Dendritic cell treated with granulocyte-macrophage colony-stimulating factor and Interleukin-4, amounts not matched to agents 40 ng/mL and 50 ng/mL, for 4 days (primary cell): ENCODE measurements around the gene LRP8.
A peak's percentile ranks its signal among the peaks of the same experiment; 100 is the strongest.

Experiments used
- H3K27ac Mint-ChIP-seq: one replicate; pipeline ENCODE4 v1.8.0; 2022; ENCODE audit warnings: mild to moderate bottlenecking, mixed read lengths
- H3K27me3 Mint-ChIP-seq: one replicate; pipeline ENCODE4 v1.8.0; 2022; ENCODE audit warnings: mild to moderate bottlenecking, mixed read lengths
- H3K36me3 Mint-ChIP-seq: one replicate; pipeline ENCODE4 v1.8.0; 2022; ENCODE audit warnings: low read depth, mixed read lengths
- H3K4me1 Mint-ChIP-seq: one replicate; pipeline ENCODE4 v1.8.0; 2022; ENCODE audit warnings: low read depth, mixed read lengths
- H3K4me3 Mint-ChIP-seq: one replicate; pipeline ENCODE4 v1.8.0; 2022; ENCODE audit warnings: mild to moderate bottlenecking, moderate library complexity, mixed read lengths
- H3K9me3 Mint-ChIP-seq: one replicate; pipeline ENCODE4 v1.8.0; 2022; ENCODE audit warnings: mixed read lengths
- intact Hi-C: fragments of 100-400 bp; cut with micrococcal nuclease; formaldehyde crosslinking; loops from one replicate; pipeline ENCODE4 v1.15.0; 2022

Gene LRP8

GRCh38 chr1:53326598-53327181, 1.2 kb downstream of the LRP8 start:
- Mint-ChIP-seq H3K9me3 (no peaks in the 10 kb centered on the region), H3K27me3 (no peaks in the 10 kb centered on the region), H3K4me3 (peak overlapping the region; percentile 91), H3K27ac (peak overlapping the region; percentile 90), H3K36me3 (peaks cover 42% of the 10 kb centered on the region), H3K4me1 (peaks cover 57% of the 10 kb centered on the region)
- intact Hi-C loops, result loop anchor here (1.0 to 2.0 kb wide), 2 partner anchors 40 to 64 kb away; no protein-coding TSS in a partner anchor

GRCh38 chr1:53326088-53326597, 1.7 kb downstream of the LRP8 start:
- Mint-ChIP-seq H3K9me3 (no peaks in the 10 kb centered on the region), H3K4me1 (peaks cover 57% of the 10 kb centered on the region), H3K4me3 (peak overlapping the region; percentile 91), H3K36me3 (peaks cover 48% of the 10 kb centered on the region), H3K27me3 (no peaks in the 10 kb centered on the region), H3K27ac (peak overlapping the region; percentile 90)
- intact Hi-C loops, result loop anchor here (1.0 to 2.0 kb wide), 2 partner anchors 40 to 65 kb away; no protein-coding TSS in a partner anchor

GRCh38 chr1:53325326-53326087, 2.4 kb downstream of the LRP8 start:
- peak overlapping the region; percentile 90 for H3K27ac Mint-ChIP-seq
- H3K4me1 Mint-ChIP-seq, result peaks cover 51% of the 10 kb centered on the region
- intact Hi-C loops, result loop anchor here (1.0 to 2.0 kb wide), 2 partner anchors 41 to 65 kb away; no protein-coding TSS in a partner anchor
- H3K27me3 Mint-ChIP-seq, result no peaks in the 10 kb centered on the region
- no peaks in the 10 kb centered on the region for H3K9me3 Mint-ChIP-seq
- peak overlapping the region; percentile 91 for H3K4me3 Mint-ChIP-seq
- H3K36me3 Mint-ChIP-seq, result peaks cover 54% of the 10 kb centered on the region

GRCh38 chr1:53324728-53325297, 3.1 kb downstream of the LRP8 start:
- peak overlapping the region; percentile 28 for H3K27ac Mint-ChIP-seq
- peaks cover 44% of the 10 kb centered on the region for H3K4me1 Mint-ChIP-seq
- H3K9me3 Mint-ChIP-seq, result no peaks in the 10 kb centered on the region
- intact Hi-C loops, result no loop called here
- peaks cover 61% of the 10 kb centered on the region for H3K36me3 Mint-ChIP-seq
- H3K4me3 Mint-ChIP-seq, result no peak overlapping the region
- no peaks in the 10 kb centered on the region for H3K27me3 Mint-ChIP-seq

- H3K4me1 Mint-ChIP-seq, result peaks cover 39% of the 10 kb centered on the region
- peaks cover 66% of the 10 kb centered on the region for H3K36me3 Mint-ChIP-seq
- no peak overlapping the region for H3K4me3 Mint-ChIP-seq
- H3K9me3 Mint-ChIP-seq, result no peaks in the 10 kb centered on the region
- no peaks in the 10 kb centered on the region for H3K27me3 Mint-ChIP-seq
- intact Hi-C loops, result no loop called here
- peak overlapping the region; percentile 28 for H3K27ac Mint-ChIP-seq
These were observed 3.5 kb downstream of the LRP8 start for GRCh38 chr1:53324321-53324720.

GRCh38 chr1:53323316-53323715, 4.6 kb downstream of the LRP8 start:
- intact Hi-C loops, result no loop called here
- peaks cover 35% of the 10 kb centered on the region for H3K4me1 Mint-ChIP-seq
- no peak overlapping the region for H3K4me3 Mint-ChIP-seq
- no peaks in the 10 kb centered on the region for H3K27me3 Mint-ChIP-seq
- H3K36me3 Mint-ChIP-seq, result peaks cover 71% of the 10 kb centered on the region
- H3K27ac Mint-ChIP-seq, result no peak overlapping the region
- no peaks in the 10 kb centered on the region for H3K9me3 Mint-ChIP-seq

GRCh38 chr1:53321776-53322602, 5.9 kb downstream of the LRP8 start:
- Mint-ChIP-seq H3K27ac (no peak overlapping the region), H3K4me3 (no peak overlapping the region), H3K36me3 (peaks cover 70% of the 10 kb centered on the region), H3K27me3 (no peaks in the 10 kb centered on the region), H3K9me3 (no peaks in the 10 kb centered on the region), H3K4me1 (peaks cover 33% of the 10 kb centered on the region)
- intact Hi-C loops, result no loop called here

GRCh38 chr1:53321366-53321765, 6.5 kb downstream of the LRP8 start:
- H3K4me1 Mint-ChIP-seq, result peaks cover 34% of the 10 kb centered on the region
- H3K36me3 Mint-ChIP-seq, result peaks cover 65% of the 10 kb centered on the region
- intact Hi-C loops, result no loop called here
- no peak overlapping the region for H3K4me3 Mint-ChIP-seq
- no peaks in the 10 kb centered on the region for H3K9me3 Mint-ChIP-seq
- no peaks in the 10 kb centered on the region for H3K27me3 Mint-ChIP-seq
- no peak overlapping the region for H3K27ac Mint-ChIP-seq

- H3K4me1 Mint-ChIP-seq, result peaks cover 34% of the 10 kb centered on the region
- H3K27ac Mint-ChIP-seq, result no peak overlapping the region
- H3K36me3 Mint-ChIP-seq, result peaks cover 69% of the 10 kb centered on the region
- H3K4me3 Mint-ChIP-seq, result no peak overlapping the region
- no peaks in the 10 kb centered on the region for H3K9me3 Mint-ChIP-seq
- no peaks in the 10 kb centered on the region for H3K27me3 Mint-ChIP-seq
- intact Hi-C loops, result no loop called here
These were observed 7.2 kb downstream of the LRP8 start for GRCh38 chr1:53320646-53321045.

GRCh38 chr1:53319296-53320101, 8.4 kb downstream of the LRP8 start:
- no peak overlapping the region for H3K27ac Mint-ChIP-seq
- intact Hi-C loops, result no loop called here
- H3K36me3 Mint-ChIP-seq, result peaks cover 76% of the 10 kb centered on the region
- no peak overlapping the region for H3K4me3 Mint-ChIP-seq
- no peaks in the 10 kb centered on the region for H3K9me3 Mint-ChIP-seq
- no peaks in the 10 kb centered on the region for H3K27me3 Mint-ChIP-seq
- peaks cover 24% of the 10 kb centered on the region for H3K4me1 Mint-ChIP-seq

GRCh38 chr1:53317646-53318539, 10.0 kb downstream of the LRP8 start:
- intact Hi-C loops, result no loop called here
- no peak overlapping the region for H3K27ac Mint-ChIP-seq

More at GRCh38 chr1:53317646-53318539, 10.0 kb downstream of the LRP8 start:
- peaks cover 33% of the 10 kb centered on the region for H3K4me1 Mint-ChIP-seq
- peaks cover 80% of the 10 kb centered on the region for H3K36me3 Mint-ChIP-seq
- H3K9me3 Mint-ChIP-seq, result no peaks in the 10 kb centered on the region
- no peaks in the 10 kb centered on the region for H3K27me3 Mint-ChIP-seq
- H3K4me3 Mint-ChIP-seq, result no peak overlapping the region
